ENCODE data around the gene DNAJC19. TPM values are rescaled to one million over a fixed set of nuclear protein-coding genes. Genes with fewer than 3 reads are reported as not detected.
A peak's percentile ranks its signal among the peaks of the same experiment; 100 is the strongest.
"Not testable (repeated sequence)": the region's sequence is repeated elsewhere in the genome, so short reads cannot be mapped to it uniquely, and the experiment has no call there.

DNAJC19 gene
- total and polyA plus RNA-seq, 2 experiments from 2014 or later: 53.8 to 94.9 TPM

DNA sequence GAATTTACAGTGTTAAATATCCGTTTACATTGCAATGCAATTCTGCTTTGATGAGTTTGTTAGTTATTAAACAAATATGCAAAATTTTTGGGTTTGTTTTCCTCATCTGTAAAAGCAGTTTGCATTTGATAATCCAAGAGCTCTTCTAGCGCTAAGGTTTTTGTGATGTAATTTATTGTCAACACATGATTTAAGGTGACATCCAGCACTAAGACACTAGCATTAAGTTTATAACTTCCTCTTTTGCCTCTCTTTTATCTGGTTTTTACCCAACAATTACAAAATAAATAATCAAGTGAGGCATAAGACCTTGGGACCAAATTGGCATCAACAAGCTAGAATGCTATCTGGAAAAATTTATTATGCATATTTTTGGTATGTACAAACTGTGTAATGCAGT, 969 bp upstream of the DNAJC19 start:
- peak overlapping the region; percentile 88 for H2AFZ ChIP-seq

DNA sequence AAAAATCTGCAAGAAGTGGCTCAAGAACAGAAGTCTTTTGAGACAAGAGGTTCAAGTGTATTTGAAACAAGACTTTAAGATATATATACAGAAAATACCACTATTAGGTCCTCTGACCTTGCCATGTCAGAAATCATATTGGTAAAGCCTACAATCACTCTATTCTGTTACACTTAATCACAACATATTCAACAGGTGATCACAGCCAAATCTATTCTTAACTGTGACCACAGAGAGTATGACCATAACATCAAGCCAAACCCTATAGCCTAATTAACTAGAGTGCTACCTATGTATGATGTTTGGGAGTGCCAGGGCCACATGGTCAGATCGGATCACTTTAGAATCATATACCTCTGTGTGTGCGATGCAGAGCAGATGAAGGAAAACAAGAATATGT, 2.2 kb downstream of the DNAJC19 start:
- 100% methylated on average over 2 of the region's 2 CpGs for WGBS (ENCODE audit: low lambda C conversion rate, missing lambda C conversion rate)

More for the DNA sequence above, 969 bp upstream of the DNAJC19 start:
- H3K9me3 ChIP-seq (ENCODE audit: low read depth): no peaks in the 10 kb centered on the region
- H3K9me2 ChIP-seq (replicated peaks; ENCODE audit: insufficient read depth): no peaks in the 10 kb centered on the region
- H3K4me1 ChIP-seq (ENCODE audit: insufficient read depth): peaks cover 9% of the 10 kb centered on the region
- peaks cover 21% of the 10 kb centered on the region for H3K79me2 ChIP-seq
- TF ChIP-seq EZH2 (IDR thresholded peaks at IDR 0.05; ENCODE audit: borderline replicate concordance): no peak
- TF ChIP-seq, protein P1, sequence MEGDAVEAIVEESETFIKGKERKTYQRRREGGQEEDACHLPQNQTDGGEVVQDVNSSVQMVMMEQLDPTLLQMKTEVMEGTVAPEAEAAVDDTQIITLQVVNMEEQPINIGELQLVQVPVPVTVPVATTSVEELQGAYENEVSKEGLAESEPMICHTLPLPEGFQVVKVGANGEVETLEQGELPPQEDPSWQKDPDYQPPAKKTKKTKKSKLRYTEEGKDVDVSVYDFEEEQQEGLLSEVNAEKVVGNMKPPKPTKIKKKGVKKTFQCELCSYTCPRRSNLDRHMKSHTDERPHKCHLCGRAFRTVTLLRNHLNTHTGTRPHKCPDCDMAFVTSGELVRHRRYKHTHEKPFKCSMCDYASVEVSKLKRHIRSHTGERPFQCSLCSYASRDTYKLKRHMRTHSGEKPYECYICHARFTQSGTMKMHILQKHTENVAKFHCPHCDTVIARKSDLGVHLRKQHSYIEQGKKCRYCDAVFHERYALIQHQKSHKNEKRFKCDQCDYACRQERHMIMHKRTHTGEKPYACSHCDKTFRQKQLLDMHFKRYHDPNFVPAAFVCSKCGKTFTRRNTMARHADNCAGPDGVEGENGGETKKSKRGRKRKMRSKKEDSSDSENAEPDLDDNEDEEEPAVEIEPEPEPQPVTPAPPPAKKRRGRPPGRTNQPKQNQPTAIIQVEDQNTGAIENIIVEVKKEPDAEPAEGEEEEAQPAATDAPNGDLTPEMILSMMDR (IDR thresholded peaks at IDR 0.05; ENCODE audit: poor library complexity): no peak
- TF ChIP-seq EZH2phosphoT487 (IDR thresholded peaks at IDR 0.05; ENCODE audit: low read depth, severe bottlenecking, unreplicated experiment): no peak
- no peaks in the 10 kb centered on the region for H4K20me1 ChIP-seq (ENCODE audit: insufficient read depth, poor library complexity, severe bottlenecking)
- H3K27me3 ChIP-seq: no peaks in the 10 kb centered on the region
- WGBS (ENCODE audit: low lambda C conversion rate, missing lambda C conversion rate): 41% methylated on average over 2 of the region's 2 CpGs
- no peak for DNase-seq (ENCODE audit: low spot score)
- peak overlapping the region; percentile 77 for H3K4me2 ChIP-seq
- peak overlapping the region; percentile 43 for H3K4me3 ChIP-seq
- peak overlapping the region; percentile 67 for H3K27ac ChIP-seq
- H3K36me3 ChIP-seq (replicated peaks; ENCODE audit: insufficient read depth, low read depth): no peaks in the 10 kb centered on the region

DNA sequence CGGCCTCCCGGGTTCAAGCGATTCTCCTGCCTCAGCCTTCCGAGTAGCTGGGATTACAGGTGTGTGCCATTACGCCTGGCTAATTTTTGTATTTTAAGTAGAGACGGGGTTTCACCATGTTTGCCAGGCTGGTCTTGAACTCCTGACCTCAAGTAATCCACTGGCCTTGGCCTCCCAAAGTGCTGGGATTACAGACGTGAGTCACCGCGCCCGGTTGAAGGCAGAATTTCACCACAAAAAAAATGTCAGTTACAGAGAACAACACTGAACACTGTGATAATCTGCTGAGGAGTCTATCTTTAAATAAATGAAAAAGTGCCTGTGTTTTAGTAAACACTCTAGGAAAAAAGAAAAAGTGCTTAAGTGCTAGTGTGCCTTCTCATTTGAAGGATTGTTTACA, 3.2 kb downstream of the DNAJC19 start:
- not testable (repeated sequence) for H3K9me2 ChIP-seq (replicated peaks; ENCODE audit: insufficient read depth); H2AFZ ChIP-seq; H4K20me1 ChIP-seq (ENCODE audit: insufficient read depth, poor library complexity, severe bottlenecking); H3K27me3 ChIP-seq; H3K27ac ChIP-seq; H3K9me3 ChIP-seq (ENCODE audit: low read depth); H3K4me3 ChIP-seq; DNase-seq (ENCODE audit: low spot score); H3K4me2 ChIP-seq; H3K36me3 ChIP-seq (replicated peaks; ENCODE audit: insufficient read depth, low read depth)
- WGBS (ENCODE audit: low lambda C conversion rate, missing lambda C conversion rate): 88% methylated on average over 10 of the region's 10 CpGs
- Histone ChIP-seq H3K79me2 (peaks cover 21% of the 10 kb centered on the region), H3K4me1 (ENCODE audit: insufficient read depth) (peaks cover 19% of the 10 kb centered on the region)

More for the DNA sequence above, 2.2 kb downstream of the DNAJC19 start:
- H3K4me3 ChIP-seq: no peak overlapping the region
- no peaks in the 10 kb centered on the region for H3K9me2 ChIP-seq (replicated peaks; ENCODE audit: insufficient read depth)
- peaks cover 21% of the 10 kb centered on the region for H3K79me2 ChIP-seq
- DNase-seq (ENCODE audit: low spot score): no peak
- H3K4me2 ChIP-seq: no peak overlapping the region
- no peak overlapping the region for H3K27ac ChIP-seq
- H3K27me3 ChIP-seq: no peaks in the 10 kb centered on the region
- H4K20me1 ChIP-seq (ENCODE audit: insufficient read depth, poor library complexity, severe bottlenecking): no peaks in the 10 kb centered on the region
- H3K4me1 ChIP-seq (ENCODE audit: insufficient read depth): peaks cover 10% of the 10 kb centered on the region
- TF ChIP-seq, protein P1 (IDR thresholded peaks at IDR 0.05; ENCODE audit: poor library complexity): no peak
- no peak for TF ChIP-seq EZH2 (IDR thresholded peaks at IDR 0.05; ENCODE audit: borderline replicate concordance)
- TF ChIP-seq EZH2phosphoT487 (IDR thresholded peaks at IDR 0.05; ENCODE audit: low read depth, severe bottlenecking, unreplicated experiment): no peak
- no peaks in the 10 kb centered on the region for H3K36me3 ChIP-seq (replicated peaks; ENCODE audit: insufficient read depth, low read depth)
- H3K9me3 ChIP-seq (ENCODE audit: low read depth): no peaks in the 10 kb centered on the region
- H2AFZ ChIP-seq: no peak overlapping the region

DNA sequence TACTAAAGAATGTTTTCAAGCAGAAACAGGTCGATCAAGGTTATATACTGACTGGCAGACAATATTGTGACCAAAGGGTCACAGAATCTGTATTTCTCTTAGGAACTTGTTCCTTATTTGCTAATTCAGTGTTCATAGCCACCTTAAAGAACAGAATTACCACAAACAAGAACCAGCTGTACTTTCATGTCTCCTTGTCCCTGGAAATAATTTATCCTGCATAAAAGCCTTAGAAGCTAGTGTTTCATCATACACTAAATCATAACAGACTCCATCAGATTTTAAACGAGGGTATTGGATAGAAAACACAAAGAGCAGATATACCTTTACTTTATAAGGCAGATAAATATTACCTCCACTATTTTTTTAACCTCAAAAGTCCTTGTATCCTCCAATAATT, 6.4 kb downstream of the DNAJC19 start:
- WGBS (ENCODE audit: low lambda C conversion rate, missing lambda C conversion rate): 60% methylated on average over 2 of the region's 2 CpGs
- no peak for TF ChIP-seq EZH2phosphoT487 (IDR thresholded peaks at IDR 0.05; ENCODE audit: low read depth, severe bottlenecking, unreplicated experiment)
- TF ChIP-seq, protein P1 (IDR thresholded peaks at IDR 0.05; ENCODE audit: poor library complexity): no peak
- no peak for TF ChIP-seq EZH2 (IDR thresholded peaks at IDR 0.05; ENCODE audit: borderline replicate concordance)
- H3K4me3 ChIP-seq: no peak overlapping the region
- no peak overlapping the region for H3K27ac ChIP-seq
- DNase-seq (ENCODE audit: low spot score): no peak
- H3K79me2 ChIP-seq: peaks cover 14% of the 10 kb centered on the region
- H3K27me3 ChIP-seq: no peaks in the 10 kb centered on the region
- H3K4me2 ChIP-seq: no peak overlapping the region
- no peak overlapping the region for H2AFZ ChIP-seq
- no peaks in the 10 kb centered on the region for H3K9me3 ChIP-seq (ENCODE audit: low read depth)
- no peaks in the 10 kb centered on the region for H4K20me1 ChIP-seq (ENCODE audit: insufficient read depth, poor library complexity, severe bottlenecking)
- H3K36me3 ChIP-seq (replicated peaks; ENCODE audit: insufficient read depth, low read depth): no peaks in the 10 kb centered on the region
- H3K9me2 ChIP-seq (replicated peaks; ENCODE audit: insufficient read depth): no peaks in the 10 kb centered on the region
- H3K4me1 ChIP-seq (ENCODE audit: insufficient read depth): peaks cover 14% of the 10 kb centered on the region
